GM21825 (cell line): ENCODE results near the gene ORM1.
"Not testable (repeated sequence)": the region's sequence is repeated elsewhere in the genome, so short reads cannot be mapped to it uniquely, and the experiment has no call there.

ENCODE experiments used
- ATAC-seq: cut with Tn5 transposase; IDR thresholded peaks from one replicate; pipeline ENCODE4 v1.9.1; 2021; ENCODE audit warnings: mild to moderate bottlenecking, moderate library complexity; ENCODE audit not compliant: unreplicated experiment

ORM1 gene

DNA sequence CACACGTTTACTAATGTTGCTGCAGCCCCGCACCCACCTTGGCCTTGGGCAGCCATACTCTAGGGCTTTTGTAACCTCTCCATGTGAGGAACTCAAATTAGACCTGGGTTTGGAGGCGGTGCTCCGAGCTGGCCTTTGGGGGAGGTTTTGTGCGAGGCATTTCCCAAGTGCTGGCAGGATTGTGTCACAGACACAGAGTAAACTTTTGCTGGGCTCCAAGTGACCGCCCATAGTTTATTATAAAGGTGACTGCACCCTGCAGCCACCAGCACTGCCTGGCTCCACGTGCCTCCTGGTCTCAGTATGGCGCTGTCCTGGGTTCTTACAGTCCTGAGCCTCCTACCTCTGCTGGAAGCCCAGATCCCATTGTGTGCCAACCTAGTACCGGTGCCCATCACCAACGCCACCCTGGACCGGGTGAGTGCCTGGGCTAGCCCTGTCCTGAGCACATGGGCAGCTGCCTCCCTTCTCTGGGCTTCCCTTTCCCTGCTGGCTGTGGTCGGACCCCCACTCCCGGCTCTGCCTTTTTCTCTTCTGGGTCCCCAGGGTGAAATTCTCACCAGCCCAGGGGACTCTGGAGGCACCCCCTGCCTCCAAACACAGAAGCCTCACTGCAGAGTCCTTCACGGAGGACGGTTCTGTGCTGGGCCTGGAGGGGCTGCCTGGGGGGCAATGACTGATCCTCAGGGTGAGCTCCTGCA, at the start of gene ORM1:
TSS of gene ORM1 (plus strand) at position 268 of the 701 bp plus-strand sequence. CDS start at position 304, 36 bp downstream.
- ATAC-seq: not testable (repeated sequence)

DNA sequence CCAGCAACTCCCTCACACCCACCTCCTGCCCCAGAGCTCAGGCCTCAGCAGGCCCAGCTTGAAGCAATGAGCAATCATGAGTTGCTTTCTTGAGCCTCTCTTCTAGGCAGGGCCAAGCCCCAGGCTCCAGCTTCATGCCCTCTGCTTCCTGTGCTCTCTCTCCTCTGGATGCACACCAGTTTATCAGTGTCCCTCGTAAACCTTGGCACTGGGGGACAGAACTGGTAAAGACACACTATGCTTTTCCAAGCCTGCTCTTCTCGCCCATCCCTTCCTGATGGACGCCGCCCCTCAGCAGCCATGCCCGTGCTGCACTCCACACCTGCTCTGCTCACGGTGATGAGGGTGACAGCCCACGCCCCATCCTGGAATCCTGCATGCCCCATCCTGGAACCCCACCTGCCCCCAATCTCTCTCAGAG, 49.4 kb upstream of the ORM1 start:
- no peak for ATAC-seq

- no peak for ATAC-seq
Measured at GRCh38 chr9:114274217-114274616, 48.7 kb upstream of the ORM1 start.

DNA sequence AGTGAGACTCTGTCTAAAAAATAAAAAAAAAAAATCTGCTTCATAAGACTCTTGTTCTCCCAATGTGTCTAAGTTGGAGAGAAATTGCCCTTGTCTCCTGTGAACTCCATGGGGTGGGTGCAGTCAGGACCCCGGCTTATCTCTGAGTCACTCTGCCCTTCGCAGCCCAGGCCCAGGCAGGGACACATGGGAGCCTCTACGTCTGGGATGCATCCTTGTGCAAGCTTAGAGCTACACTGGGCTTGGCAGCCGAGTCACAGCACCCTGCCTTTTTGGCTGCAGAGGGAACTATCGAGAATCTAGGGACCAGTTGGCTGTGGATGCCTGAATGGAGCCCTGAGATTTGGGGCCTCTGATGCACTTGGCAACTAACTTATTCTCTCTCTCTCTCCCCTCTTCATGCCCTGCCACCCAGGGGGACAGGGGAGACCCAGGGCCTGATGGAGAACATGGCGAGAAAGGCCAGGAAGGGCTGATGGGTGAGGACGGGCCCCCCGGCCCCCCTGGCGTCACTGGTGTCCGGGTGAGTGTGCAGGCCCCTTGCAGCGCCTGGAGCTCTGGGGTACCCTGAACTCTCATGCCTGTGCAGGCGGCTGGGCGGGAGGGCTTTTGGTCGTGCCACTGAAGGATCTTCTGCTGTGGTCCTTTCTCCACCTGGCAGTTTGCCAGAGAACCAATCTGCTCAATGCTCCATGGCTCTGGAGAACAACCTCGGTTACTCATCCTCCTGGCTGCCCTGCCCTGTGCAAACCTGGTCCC, 47.5 kb upstream of the ORM1 start:
- no peak for ATAC-seq

DNA sequence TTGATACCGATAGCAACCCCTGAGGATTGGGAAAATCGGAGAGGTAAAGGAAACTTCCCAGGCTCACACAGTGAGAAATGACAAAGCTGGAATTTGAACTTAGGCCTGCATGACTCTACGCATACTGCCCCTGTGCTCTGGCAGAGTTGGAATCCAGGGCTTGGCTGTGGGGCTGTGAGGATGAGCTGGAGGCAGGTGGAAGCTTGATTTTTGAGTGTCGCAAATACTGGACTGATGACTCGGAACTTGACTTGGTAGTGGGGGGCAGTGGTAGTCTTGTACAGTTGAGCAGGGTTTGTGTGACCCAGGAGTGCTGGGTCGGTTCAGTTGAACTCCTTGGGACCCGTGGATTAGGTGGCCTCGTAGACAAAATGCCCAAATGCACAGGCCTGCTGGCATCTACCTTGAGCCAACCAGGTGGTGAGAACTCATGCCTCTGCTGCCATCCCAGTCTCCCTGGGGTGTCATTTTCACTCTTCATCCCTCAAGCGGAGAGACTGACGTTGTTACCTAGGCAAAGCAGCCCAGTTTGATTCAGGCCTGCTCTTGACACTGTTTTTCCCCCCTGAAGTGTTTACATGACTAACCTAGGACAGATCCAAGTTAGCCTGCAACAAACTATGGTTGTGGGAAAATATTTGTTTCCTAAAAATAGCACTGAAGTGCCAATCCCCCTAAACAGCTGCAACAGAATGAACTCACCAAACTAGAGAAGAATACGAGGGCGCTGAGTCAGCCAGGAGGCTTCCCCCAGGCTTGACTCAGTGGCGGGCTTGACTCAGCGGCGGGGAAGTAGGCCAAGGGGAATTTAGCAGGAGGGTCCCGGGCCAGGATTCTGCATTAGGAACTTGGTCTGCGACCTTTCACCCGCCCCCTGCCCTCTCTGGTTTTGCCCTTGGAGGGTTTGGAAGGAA, 45.7 kb upstream of the ORM1 start:
- no peak for ATAC-seq

DNA sequence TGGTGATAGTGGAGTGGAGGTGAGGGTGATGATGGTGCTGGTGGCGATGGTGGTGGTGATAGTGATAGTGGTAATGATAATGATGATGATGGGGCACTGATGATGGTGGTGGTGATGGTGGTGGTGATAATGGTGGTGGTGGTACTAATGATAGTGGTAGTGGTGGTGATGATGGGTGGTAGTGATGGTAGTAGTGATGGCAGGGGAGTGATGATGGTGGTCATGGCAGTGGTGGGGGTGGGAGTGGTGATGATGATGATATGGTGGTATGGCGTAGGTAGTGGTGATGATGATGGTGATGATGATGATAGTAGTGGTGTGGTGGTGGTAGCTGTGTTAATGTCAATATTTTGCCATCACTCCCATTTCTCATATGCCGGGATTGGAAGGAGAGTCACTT, 44.5 kb upstream of the ORM1 start:
- no peak for ATAC-seq

- no peak for ATAC-seq
Measured at GRCh38 chr9:114278881-114279570, 43.9 kb upstream of the ORM1 start.

DNA sequence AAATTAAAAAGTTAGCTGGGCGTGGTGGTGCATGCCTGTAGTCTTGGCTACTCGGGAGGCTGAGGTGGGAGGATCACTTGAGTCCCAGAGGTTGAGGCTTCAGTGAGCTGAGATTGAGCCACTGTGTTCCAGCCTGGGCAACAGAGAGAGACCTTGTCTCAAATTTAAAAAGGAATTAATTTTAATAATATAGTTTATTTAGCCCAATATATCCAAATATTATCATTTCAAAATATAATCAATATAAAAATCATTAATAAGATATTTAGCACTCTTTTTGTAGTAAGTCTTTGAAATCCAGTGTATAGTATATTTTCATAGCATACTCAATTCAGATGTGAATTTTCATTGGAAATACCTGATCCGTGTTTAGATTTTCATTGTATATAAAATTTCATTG, 43.2 kb upstream of the ORM1 start:
- ATAC-seq: no peak

- no peak for ATAC-seq
Measured at GRCh38 chr9:114280636-114281472, 42.0 kb upstream of the ORM1 start.

GRCh38 chr9:114281473-114282103, 41.3 kb upstream of the ORM1 start:
- no peak for ATAC-seq

- no peak for ATAC-seq
Measured at GRCh38 chr9:114282104-114282485, 40.8 kb upstream of the ORM1 start.

DNA sequence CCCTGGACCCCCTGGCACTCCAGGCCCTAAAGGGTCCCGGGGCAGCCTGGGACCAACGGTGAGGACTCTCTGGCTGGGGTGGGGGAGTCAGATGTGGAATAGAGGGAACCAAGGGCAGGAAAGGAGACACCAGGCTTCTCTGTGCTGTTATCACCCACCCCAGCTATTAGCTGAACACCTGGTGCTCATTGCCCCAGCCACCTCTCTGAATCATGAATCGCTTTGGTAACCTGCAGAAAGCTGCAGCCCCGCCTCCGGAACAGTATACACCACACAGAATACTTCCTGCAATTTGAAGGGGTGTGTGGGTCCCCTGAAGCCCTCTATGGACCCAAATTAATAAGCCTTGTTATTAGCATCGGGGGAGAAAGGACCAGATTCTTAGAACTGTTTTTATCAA, 40.4 kb upstream of the ORM1 start:
- ATAC-seq: no peak

DNA sequence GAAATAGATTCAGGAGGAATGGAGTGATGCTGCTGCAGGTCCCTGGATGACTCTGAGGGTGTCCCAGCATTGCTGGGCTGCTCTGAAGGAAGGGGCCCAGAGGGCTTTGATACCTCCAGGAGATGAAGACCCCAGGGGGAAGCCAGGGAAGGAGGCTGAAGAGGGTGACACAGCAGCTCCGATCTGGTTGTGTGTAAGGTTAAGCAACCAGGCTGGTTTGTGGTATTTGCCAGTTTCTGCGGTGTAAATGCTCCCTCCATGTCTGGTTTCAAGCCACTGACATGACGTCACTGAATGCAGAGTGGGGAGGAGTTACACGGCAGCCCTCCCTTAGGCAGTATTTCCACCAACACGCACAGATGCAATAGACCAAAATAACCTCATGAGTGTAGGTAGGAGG, 40.0 kb upstream of the ORM1 start:
- no peak for ATAC-seq

DNA sequence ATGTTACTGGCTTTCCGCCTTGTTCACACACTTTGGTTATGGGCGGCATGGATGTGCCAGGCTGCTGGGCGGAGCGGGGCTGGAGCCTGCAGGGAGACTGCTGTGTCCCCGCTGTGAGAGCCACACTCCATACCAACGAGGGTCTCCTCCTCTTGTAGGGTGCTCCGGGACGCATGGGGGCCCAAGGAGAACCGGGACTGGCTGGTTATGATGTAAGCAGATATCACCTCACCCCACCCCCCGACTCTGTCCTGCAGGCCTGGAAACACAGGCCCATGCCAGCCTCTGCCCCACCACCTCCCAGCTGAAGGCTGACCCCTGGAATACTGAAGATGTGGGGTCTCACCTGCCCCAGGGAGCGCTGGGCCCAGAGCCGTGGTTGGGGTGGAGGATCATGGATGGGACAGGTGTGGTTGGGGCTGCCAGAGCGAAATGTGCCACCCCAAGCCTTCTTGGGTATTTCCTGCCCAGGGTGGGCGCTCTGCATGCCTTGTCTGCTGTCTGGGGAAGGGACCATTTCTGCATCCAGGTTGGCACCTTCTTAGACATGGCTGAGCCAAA, 39.3 kb upstream of the ORM1 start:
- ATAC-seq: no peak

DNA sequence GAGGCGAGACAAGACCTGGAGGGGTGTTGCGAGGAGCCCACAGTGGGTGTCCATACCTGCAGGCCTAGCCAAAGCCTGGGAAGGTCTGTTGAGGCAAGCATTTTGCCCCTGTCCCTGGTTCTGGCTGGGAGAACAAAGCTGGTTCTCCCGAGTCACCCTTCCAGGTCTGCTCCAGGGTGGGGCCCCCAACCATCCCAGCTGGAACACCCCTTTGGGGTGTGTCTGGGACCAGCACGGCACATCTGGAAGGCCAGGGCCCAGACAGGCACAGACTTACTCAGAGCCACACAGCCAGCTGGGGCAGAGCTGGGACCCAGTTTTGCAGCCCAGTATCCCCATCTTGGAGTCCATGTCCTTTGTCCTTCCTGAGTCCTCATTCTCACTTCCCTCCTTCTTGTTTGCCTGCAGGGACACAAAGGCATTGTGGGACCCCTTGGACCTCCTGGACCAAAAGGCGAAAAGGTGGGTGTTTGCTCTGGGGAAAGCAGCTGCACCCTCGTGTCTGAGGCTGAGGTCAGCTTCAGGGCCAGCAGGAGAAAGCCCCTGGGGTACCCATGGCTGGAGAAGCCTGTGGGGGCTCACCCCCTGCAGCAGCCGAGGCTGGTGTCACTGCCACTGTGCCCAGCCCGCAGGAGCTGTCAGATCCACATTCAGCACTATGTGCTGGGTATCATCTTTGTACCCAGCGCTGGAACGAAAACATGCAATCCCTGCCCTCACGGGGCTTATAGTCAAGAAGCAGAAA, 38.4 kb upstream of the ORM1 start:
- no peak for ATAC-seq

DNA sequence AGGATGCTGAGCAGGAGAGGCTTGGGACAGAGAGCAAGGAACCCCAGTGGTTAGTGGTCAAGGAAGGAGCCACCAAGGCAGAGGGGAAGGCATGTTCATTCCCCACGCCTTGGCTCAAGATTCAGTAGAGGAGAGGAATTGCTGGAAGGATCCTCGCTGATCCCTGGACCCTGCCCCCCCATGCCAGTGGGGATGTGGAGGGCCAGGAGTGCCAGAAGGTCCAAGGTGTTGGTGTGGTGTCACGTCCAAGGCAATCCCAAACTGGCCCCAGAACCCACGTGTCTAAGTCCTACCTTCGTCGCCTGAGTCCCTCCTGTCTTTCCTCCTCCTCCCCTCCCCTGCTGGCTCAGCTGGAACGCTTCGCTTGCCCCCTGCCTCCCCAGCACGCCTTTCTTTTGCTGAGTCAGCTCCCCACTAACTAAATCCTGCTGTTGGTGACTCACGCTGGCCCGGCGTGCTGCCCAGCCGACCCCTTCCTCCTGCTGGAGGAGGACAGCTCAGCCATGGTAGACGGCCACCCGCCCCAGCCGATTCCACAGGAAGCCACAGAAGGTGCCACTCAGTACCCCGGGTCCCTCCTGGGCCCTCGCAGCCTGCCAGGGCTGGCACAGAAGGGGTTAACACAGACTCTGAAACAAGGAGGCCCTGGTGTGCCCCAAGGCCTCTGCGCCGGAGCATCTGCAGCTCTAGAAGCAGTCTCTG, 37.6 kb upstream of the ORM1 start:
- no peak for ATAC-seq

GRCh38 chr9:114286146-114286679, 36.7 kb upstream of the ORM1 start:
- no peak for ATAC-seq
